Lower lobe of right lung (tissue), 1 donor: ENCODE measurements around the gene RNPEP. TPM values are rescaled to one million over a fixed set of nuclear protein-coding genes. Genes with fewer than 3 reads are reported as not detected.

Source experiments
- microRNA-seq: library from miRNA; unstranded; fragments of <30 nt; microRNA quantifications from one replicate; pipeline ENCODE4 v1.2.0, GENCODE V29; 2020; ENCODE audit warnings: borderline number of aligned reads
- total RNA-seq: library from RNA; stranded (reverse); fragmentation: NEBNext Ultra II Directional; extraction: Animal tissue kit (Norgen Biotek cat#: 25700); gene quantifications from one replicate; pipeline ENCODE4 v1.2.1, GENCODE V29; 2021
- donor health status: DM: no; HTN: yes; CAD: no; lungs with severe emphysema.

The RNPEP gene
- total RNA-seq, 1 donor from 2014 or later = 73.8 TPM

Small RNA genes within 50 kb of the gene (microRNA-seq; reads per million reads assigned to microRNA genes)
- not detected for gene MIR6740

Other genes with a start within 250 kb of the RNPEP start
- gene IPO9, start 153.5 kb upstream of the RNPEP start, total RNA-seq = 34.1 TPM
- 7.8 TPM for gene SHISA4, start 93.8 kb upstream of the RNPEP start, total RNA-seq
- 24.2 TPM for gene LMOD1, start 36.1 kb upstream of the RNPEP start, total RNA-seq
- 28.5 TPM for gene TIMM17A, start 27.1 kb upstream of the RNPEP start, total RNA-seq
- gene ELF3, start 27.9 kb downstream of the RNPEP start, total RNA-seq = 74.1 TPM
- gene GPR37L1, start 140.3 kb downstream of the RNPEP start, total RNA-seq = 0.06 TPM
- gene ARL8A, start 162.1 kb downstream of the RNPEP start, total RNA-seq = 98.0 TPM
- gene PTPN7, start 178.0 kb downstream of the RNPEP start, total RNA-seq = 8.5 TPM
- 1.7 TPM for gene LGR6, start 211.2 kb downstream of the RNPEP start, total RNA-seq